CD14-positive monocyte (primary cell): ENCODE data around the gene EPB41L4B. TPM values are rescaled to one million over a fixed set of nuclear protein-coding genes. Genes with fewer than 3 reads are reported as not detected.

Experiments used
- DNase-seq, 3 donors: peaks; one replicate each; pipeline ENCODE4 v3.0.0-alpha.2; 2011 to 2022
- H2AFZ ChIP-seq: 2 replicates; pipeline ENCODE4 v1.6.0; 2012; ENCODE audit warnings: mild to moderate bottlenecking, low read depth, low read length, inconsistent platforms; ENCODE audit not compliant: insufficient read depth, poor library complexity, severe bottlenecking
- H3K27ac ChIP-seq, 2 donors: 1 replicate in 1 of 2; 2 replicates in 1 of 2; pipeline ENCODE4 v1.5.1; 2012 to 2013; ENCODE audit warnings: low read length in 2 of 2, control low read depth in 1 of 2, inconsistent platforms in 1 of 2, low read depth in 1 of 2, mild to moderate bottlenecking in 1 of 2
- H3K27me3 ChIP-seq, 2 donors: one replicate each; pipeline versions ENCODE4 v1.6.0 to v1.6.1; 2011 to 2013; ENCODE audit warnings: low read length in 2 of 2; ENCODE audit not compliant: control insufficient read depth in 2 of 2, insufficient read depth in 2 of 2
- H3K36me3 ChIP-seq, 2 donors: replicated peaks in 1 of 2; 1 replicate in 1 of 2; 2 replicates in 1 of 2; pipeline versions ENCODE4 v1.5.1 to v1.6.1; 2012 to 2013; ENCODE audit warnings: low read length in 2 of 2, control low read depth in 1 of 2, inconsistent platforms in 1 of 2, mild to moderate bottlenecking in 1 of 2; ENCODE audit not compliant: insufficient read depth in 2 of 2, control insufficient read depth in 1 of 2
- H3K4me1 ChIP-seq, 2 donors: 1 replicate in 1 of 2; 2 replicates in 1 of 2; pipeline versions ENCODE4 v1.5.1 to v1.6.1; 2012 to 2013; ENCODE audit warnings: low read length in 2 of 2, control low read depth in 1 of 2, inconsistent platforms in 1 of 2, mild to moderate bottlenecking in 1 of 2, moderate library complexity in 1 of 2; ENCODE audit not compliant: insufficient read depth in 2 of 2, control insufficient read depth in 1 of 2
- H3K4me2 ChIP-seq: replicated peaks from 2 replicates; pipeline ENCODE3; 2012; ENCODE audit warnings: low read length, moderate library complexity, mild to moderate bottlenecking; ENCODE audit not compliant: poor library complexity, severe bottlenecking; ENCODE audit errors: extremely low read depth
- H3K4me3 ChIP-seq, 3 experiments: fragments of 200-600 bp in 1 of 3; sonication (generic) in 1 of 3; replicated peaks in 1 of 3; 1 replicate in 2 of 3; 2 replicates in 1 of 3; pipeline ENCODE4 v1.5.1; 2011 to 2013; ENCODE audit warnings: low read length in 3 of 3, mild to moderate bottlenecking in 3 of 3, control low read depth in 2 of 3, low read depth in 2 of 3, inconsistent platforms in 1 of 3, moderate library complexity in 1 of 3
- H3K79me2 ChIP-seq: 2 replicates; pipeline ENCODE4 v1.6.0; 2012; ENCODE audit warnings: mild to moderate bottlenecking, control low read depth, inconsistent platforms, low read length, moderate library complexity; ENCODE audit not compliant: insufficient read depth
- H3K9ac ChIP-seq: 2 replicates; pipeline ENCODE4 v1.6.0; 2017; ENCODE audit warnings: low read length, mild to moderate bottlenecking; ENCODE audit not compliant: insufficient read depth, poor library complexity, severe bottlenecking
- H3K9me3 ChIP-seq, 2 donors: replicated peaks in 1 of 2; 1 replicate in 1 of 2; 2 replicates in 1 of 2; pipeline versions ENCODE4 v1.5.1 to v1.6.1; 2012 to 2013; ENCODE audit warnings: low read length in 2 of 2, control low read depth in 1 of 2; ENCODE audit not compliant: control insufficient read depth in 1 of 2, insufficient read depth in 1 of 2
- H4K20me1 ChIP-seq: 2 replicates; pipeline ENCODE4 v1.6.0; 2012; ENCODE audit warnings: mild to moderate bottlenecking, low read length, control low read depth, moderate library complexity; ENCODE audit not compliant: insufficient read depth
- H3K27ac Mint-ChIP-seq, 7 donors: one replicate each; pipeline ENCODE4 v1.8.0; 2020; ENCODE audit warnings: mild to moderate bottlenecking in 7 of 7, mixed read lengths in 7 of 7, moderate library complexity in 6 of 7, inconsistent platforms in 2 of 7
- H3K27me3 Mint-ChIP-seq, 3 donors: one replicate each; pipeline ENCODE4 v1.8.0; 2021 to 2022; ENCODE audit warnings: low read depth in 3 of 3, mild to moderate bottlenecking in 3 of 3, mixed read lengths in 3 of 3, moderate library complexity in 3 of 3, inconsistent platforms in 1 of 3
- H3K36me3 Mint-ChIP-seq, 2 donors: one replicate each; pipeline ENCODE4 v1.8.0; 2020; ENCODE audit warnings: mixed read lengths in 2 of 2, inconsistent platforms in 1 of 2, mild to moderate bottlenecking in 1 of 2
- H3K4me1 Mint-ChIP-seq: one replicate; pipeline ENCODE4 v1.8.0; 2020; ENCODE audit warnings: mild to moderate bottlenecking, mixed read lengths
- H3K4me3 Mint-ChIP-seq, 2 donors: one replicate each; pipeline ENCODE4 v1.8.0; 2020; ENCODE audit warnings: mild to moderate bottlenecking in 2 of 2, mixed read lengths in 2 of 2, moderate library complexity in 1 of 2
- H3K9me3 Mint-ChIP-seq, 7 donors: one replicate each; pipeline ENCODE4 v1.8.0; 2020 to 2022; ENCODE audit warnings: mixed read lengths in 7 of 7, mild to moderate bottlenecking in 6 of 7, moderate library complexity in 6 of 7, inconsistent platforms in 2 of 7
- CTCF ChIP-seq: fragments of 200-600 bp; IDR thresholded peaks from one replicate; pipeline ENCODE4 v1.8.0; 2022; ENCODE audit warnings: antibody characterized with exemption, mild to moderate bottlenecking
- WGBS: methylation state at CpG from one replicate; pipeline ENCODE4 v1.1.5; 2013; ENCODE audit warnings: missing lambda C conversion rate; ENCODE audit not compliant: insufficient coverage; 5-methylcytosine and 5-hydroxymethylcytosine counted together
- intact Hi-C, 2 donors: fragments of 100-400 bp; cut with micrococcal nuclease; formaldehyde crosslinking; loops; one replicate each; pipeline versions ENCODE4 v1.15.0 to v1.15.1; 2023
- polyA plus RNA-seq, 3 donors: library from polyadenylated mRNA; depleted of rRNA in 1 of 3; unstranded in 2 of 3; stranded (reverse) in 1 of 3; fragments of 300-500 nt in 2 of 3; fragments of >200 nt in 1 of 3; fragmentation: Illumina TruSeq in 2 of 3; gene quantifications; 1 replicate in 2 of 3; 2 replicates in 1 of 3; pipeline ENCODE4 v1.2.3, GENCODE V29; 2012 to 2021

EPB41L4B gene
- polyA plus RNA-seq, 3 donors, result not detected

DNA sequence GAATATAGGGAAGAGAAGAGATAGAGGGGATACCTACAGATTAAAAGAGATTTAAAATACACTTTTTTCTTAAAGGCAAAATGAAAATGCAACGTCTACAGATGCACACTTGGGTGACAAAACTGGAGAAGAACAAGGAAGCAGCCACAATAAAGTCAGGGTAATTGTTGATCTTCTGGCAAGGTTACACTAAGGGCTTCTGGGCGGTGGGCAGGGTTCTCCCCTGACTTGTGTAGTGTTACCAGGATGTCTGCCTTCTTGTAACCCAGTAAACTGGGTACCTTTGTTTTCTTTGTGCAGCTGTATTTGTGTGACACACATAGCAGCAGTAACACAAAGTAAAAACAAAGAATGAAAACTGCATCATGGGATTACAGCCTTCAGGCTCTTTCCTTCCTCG is 37.8 kb downstream of the EPB41L4B start:
- H3K27me3 Mint-ChIP-seq, result peaks cover 8 to 14% (median 12%) of the 10 kb centered on the region in 3 donors
- no peaks in the 10 kb centered on the region for H3K9me3 ChIP-seq
- H3K27ac ChIP-seq, result no peak overlapping the region
- H3K9ac ChIP-seq, result no peak overlapping the region
- H3K36me3 Mint-ChIP-seq, result no peaks in the 10 kb centered on the region
- peak overlapping the region in 1 of 7 donors; percentile 80 for H3K27ac Mint-ChIP-seq
- H3K4me1 ChIP-seq, result no peaks in the 10 kb centered on the region
- H3K4me2 ChIP-seq, result no peak overlapping the region
- intact Hi-C loops, result no loop called here
- 69% methylated on average over 2 of the region's 3 CpGs for WGBS
- DNase-seq, result no peak
- H3K36me3 ChIP-seq, result no peaks in the 10 kb centered on the region
- peaks cover 0 to 8% (median 2%) of the 10 kb centered on the region in 7 donors for H3K9me3 Mint-ChIP-seq
- H3K27me3 ChIP-seq, result no peaks in the 10 kb centered on the region
- no peak overlapping the region for H3K4me3 ChIP-seq
- H3K79me2 ChIP-seq, result no peaks in the 10 kb centered on the region
- no peaks in the 10 kb centered on the region for H3K4me1 Mint-ChIP-seq
- H3K4me3 Mint-ChIP-seq, result no peak overlapping the region
- no peaks in the 10 kb centered on the region for H4K20me1 ChIP-seq
- TF ChIP-seq CTCF, result no peak
- H2AFZ ChIP-seq, result no peak overlapping the region

GRCh38 chr9:109282302-109282701 is 38.6 kb downstream of the EPB41L4B start:
- Mint-ChIP-seq H3K36me3 (no peaks in the 10 kb centered on the region), H3K4me1 (no peaks in the 10 kb centered on the region), H3K27me3 (peaks cover 10 to 21% (median 18%) of the 10 kb centered on the region in 3 donors), H3K9me3 (peaks cover 0 to 8% (median 2%) of the 10 kb centered on the region in 7 donors), H3K4me3 (no peak overlapping the region), H3K27ac (no peak overlapping the region)
- H3K4me1 ChIP-seq, result no peaks in the 10 kb centered on the region
- no peaks in the 10 kb centered on the region for H3K9me3 ChIP-seq
- H3K4me2 ChIP-seq, result no peak overlapping the region
- no peak for TF ChIP-seq CTCF
- no peaks in the 10 kb centered on the region for H3K27me3 ChIP-seq
- 100% methylated on average over 2 of the region's 3 CpGs for WGBS
- no peaks in the 10 kb centered on the region for H3K79me2 ChIP-seq
- no peak for DNase-seq
- no peaks in the 10 kb centered on the region for H4K20me1 ChIP-seq
- no peak overlapping the region for H3K9ac ChIP-seq
- no peak overlapping the region for H3K4me3 ChIP-seq
- H2AFZ ChIP-seq, result no peak overlapping the region
- H3K27ac ChIP-seq, result no peak overlapping the region
- intact Hi-C loops, result no loop called here
- H3K36me3 ChIP-seq, result no peaks in the 10 kb centered on the region
